CD14-positive monocyte (primary cell): ENCODE measurements around the gene LIMA1. TPM values are rescaled to one million over a fixed set of nuclear protein-coding genes. Genes with fewer than 3 reads are reported as not detected.

Experiments used
- DNase-seq, 3 donors: peaks; one replicate each; pipeline ENCODE4 v3.0.0-alpha.2; 2011 to 2022
- H2AFZ ChIP-seq: 2 replicates; pipeline ENCODE4 v1.6.0; 2012; ENCODE audit warnings: mild to moderate bottlenecking, low read depth, low read length, inconsistent platforms; ENCODE audit not compliant: insufficient read depth, poor library complexity, severe bottlenecking
- H3K27ac ChIP-seq, 2 donors: 1 replicate in 1 of 2; 2 replicates in 1 of 2; pipeline ENCODE4 v1.5.1; 2012 to 2013; ENCODE audit warnings: low read length in 2 of 2, control low read depth in 1 of 2, inconsistent platforms in 1 of 2, low read depth in 1 of 2, mild to moderate bottlenecking in 1 of 2
- H3K27me3 ChIP-seq, 2 donors: one replicate each; pipeline versions ENCODE4 v1.6.0 to v1.6.1; 2011 to 2013; ENCODE audit warnings: low read length in 2 of 2; ENCODE audit not compliant: control insufficient read depth in 2 of 2, insufficient read depth in 2 of 2
- H3K36me3 ChIP-seq, 2 donors: replicated peaks in 1 of 2; 1 replicate in 1 of 2; 2 replicates in 1 of 2; pipeline versions ENCODE4 v1.5.1 to v1.6.1; 2012 to 2013; ENCODE audit warnings: low read length in 2 of 2, control low read depth in 1 of 2, inconsistent platforms in 1 of 2, mild to moderate bottlenecking in 1 of 2; ENCODE audit not compliant: insufficient read depth in 2 of 2, control insufficient read depth in 1 of 2
- H3K4me1 ChIP-seq, 2 donors: 1 replicate in 1 of 2; 2 replicates in 1 of 2; pipeline versions ENCODE4 v1.5.1 to v1.6.1; 2012 to 2013; ENCODE audit warnings: low read length in 2 of 2, control low read depth in 1 of 2, inconsistent platforms in 1 of 2, mild to moderate bottlenecking in 1 of 2, moderate library complexity in 1 of 2; ENCODE audit not compliant: insufficient read depth in 2 of 2, control insufficient read depth in 1 of 2
- H3K4me2 ChIP-seq: replicated peaks from 2 replicates; pipeline ENCODE3; 2012; ENCODE audit warnings: low read length, moderate library complexity, mild to moderate bottlenecking; ENCODE audit not compliant: poor library complexity, severe bottlenecking; ENCODE audit errors: extremely low read depth
- H3K4me3 ChIP-seq, 3 experiments: fragments of 200-600 bp in 1 of 3; sonication (generic) in 1 of 3; replicated peaks in 1 of 3; 1 replicate in 2 of 3; 2 replicates in 1 of 3; pipeline ENCODE4 v1.5.1; 2011 to 2013; ENCODE audit warnings: low read length in 3 of 3, mild to moderate bottlenecking in 3 of 3, control low read depth in 2 of 3, low read depth in 2 of 3, inconsistent platforms in 1 of 3, moderate library complexity in 1 of 3
- H3K79me2 ChIP-seq: 2 replicates; pipeline ENCODE4 v1.6.0; 2012; ENCODE audit warnings: mild to moderate bottlenecking, control low read depth, inconsistent platforms, low read length, moderate library complexity; ENCODE audit not compliant: insufficient read depth
- H3K9ac ChIP-seq: 2 replicates; pipeline ENCODE4 v1.6.0; 2017; ENCODE audit warnings: low read length, mild to moderate bottlenecking; ENCODE audit not compliant: insufficient read depth, poor library complexity, severe bottlenecking
- H3K9me3 ChIP-seq, 2 donors: replicated peaks in 1 of 2; 1 replicate in 1 of 2; 2 replicates in 1 of 2; pipeline versions ENCODE4 v1.5.1 to v1.6.1; 2012 to 2013; ENCODE audit warnings: low read length in 2 of 2, control low read depth in 1 of 2; ENCODE audit not compliant: control insufficient read depth in 1 of 2, insufficient read depth in 1 of 2
- H4K20me1 ChIP-seq: 2 replicates; pipeline ENCODE4 v1.6.0; 2012; ENCODE audit warnings: mild to moderate bottlenecking, low read length, control low read depth, moderate library complexity; ENCODE audit not compliant: insufficient read depth
- H3K27ac Mint-ChIP-seq, 7 donors: one replicate each; pipeline ENCODE4 v1.8.0; 2020; ENCODE audit warnings: mild to moderate bottlenecking in 7 of 7, mixed read lengths in 7 of 7, moderate library complexity in 6 of 7, inconsistent platforms in 2 of 7
- H3K27me3 Mint-ChIP-seq, 3 donors: one replicate each; pipeline ENCODE4 v1.8.0; 2021 to 2022; ENCODE audit warnings: low read depth in 3 of 3, mild to moderate bottlenecking in 3 of 3, mixed read lengths in 3 of 3, moderate library complexity in 3 of 3, inconsistent platforms in 1 of 3
- H3K36me3 Mint-ChIP-seq, 2 donors: one replicate each; pipeline ENCODE4 v1.8.0; 2020; ENCODE audit warnings: mixed read lengths in 2 of 2, inconsistent platforms in 1 of 2, mild to moderate bottlenecking in 1 of 2
- H3K4me1 Mint-ChIP-seq: one replicate; pipeline ENCODE4 v1.8.0; 2020; ENCODE audit warnings: mild to moderate bottlenecking, mixed read lengths
- H3K4me3 Mint-ChIP-seq, 2 donors: one replicate each; pipeline ENCODE4 v1.8.0; 2020; ENCODE audit warnings: mild to moderate bottlenecking in 2 of 2, mixed read lengths in 2 of 2, moderate library complexity in 1 of 2
- H3K9me3 Mint-ChIP-seq, 7 donors: one replicate each; pipeline ENCODE4 v1.8.0; 2020 to 2022; ENCODE audit warnings: mixed read lengths in 7 of 7, mild to moderate bottlenecking in 6 of 7, moderate library complexity in 6 of 7, inconsistent platforms in 2 of 7
- WGBS: methylation state at CpG from one replicate; pipeline ENCODE4 v1.1.5; 2013; ENCODE audit warnings: missing lambda C conversion rate; ENCODE audit not compliant: insufficient coverage; 5-methylcytosine and 5-hydroxymethylcytosine counted together
- intact Hi-C, 2 donors: fragments of 100-400 bp; cut with micrococcal nuclease; formaldehyde crosslinking; loops; one replicate each; pipeline versions ENCODE4 v1.15.0 to v1.15.1; 2023
- polyA plus RNA-seq, 3 donors: library from polyadenylated mRNA; depleted of rRNA in 1 of 3; unstranded in 2 of 3; stranded (reverse) in 1 of 3; fragments of 300-500 nt in 2 of 3; fragments of >200 nt in 1 of 3; fragmentation: Illumina TruSeq in 2 of 3; gene quantifications; 1 replicate in 2 of 3; 2 replicates in 1 of 3; pipeline ENCODE4 v1.2.3, GENCODE V29; 2012 to 2021
- TF ChIP-seq, protein P1 (sequence below): fragments of 200-600 bp; IDR thresholded peaks from one replicate; pipeline ENCODE4 v1.8.0; 2022; ENCODE audit warnings: antibody characterized with exemption, mild to moderate bottlenecking

LIMA1 gene
- polyA plus RNA-seq, 3 donors, result 0.24 to 0.62 (median 0.51) TPM

DNA sequence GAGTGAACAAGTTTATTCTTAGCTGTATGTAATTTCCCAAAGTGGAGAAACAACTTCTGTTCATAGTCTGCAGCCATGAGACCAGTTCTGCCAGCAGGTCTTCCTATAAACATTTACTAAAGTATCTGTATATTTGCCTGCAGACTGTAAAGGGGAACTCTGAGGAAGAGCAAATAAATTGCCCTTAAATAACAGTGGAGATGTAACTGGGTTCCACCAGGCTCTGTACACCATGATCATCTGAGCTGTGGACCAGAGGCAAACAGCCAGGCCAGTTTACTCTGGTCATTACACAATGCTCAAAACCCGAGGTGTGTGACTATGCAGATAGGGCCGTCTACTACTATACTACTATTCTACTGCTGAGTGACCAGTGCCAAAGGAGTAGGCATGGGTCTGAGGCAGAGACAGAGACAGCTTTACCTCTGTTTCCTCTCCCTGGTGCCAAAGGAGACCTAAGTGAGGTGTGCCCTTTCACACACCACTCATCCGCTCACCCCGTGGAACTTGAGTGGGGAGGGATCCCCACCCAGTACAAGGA, 95.0 kb downstream of the LIMA1 start:
- whole genome bisulfite sequencing, result no CpG with 5 or more reads among the region's 4 CpGs
- H3K79me2 ChIP-seq, result no peaks in the 10 kb centered on the region
- Mint-ChIP-seq H3K4me1 (no peaks in the 10 kb centered on the region), H3K36me3 (peaks cover 3 to 4% of the 10 kb centered on the region in 2 donors), H3K9me3 (peaks cover 0 to 2% (median 0%) of the 10 kb centered on the region in 7 donors), H3K27me3 (peaks cover 0 to 1% (median 0%) of the 10 kb centered on the region in 3 donors), H3K4me3 (no peak overlapping the region), H3K27ac (peak overlapping the region in 2 of 7 donors; percentile 46 to 61)
- intact Hi-C loops, result no loop called here
- H3K9ac ChIP-seq, result no peak overlapping the region
- no peaks in the 10 kb centered on the region for H3K9me3 ChIP-seq
- no peaks in the 10 kb centered on the region for H3K27me3 ChIP-seq
- TF ChIP-seq, protein P1, sequence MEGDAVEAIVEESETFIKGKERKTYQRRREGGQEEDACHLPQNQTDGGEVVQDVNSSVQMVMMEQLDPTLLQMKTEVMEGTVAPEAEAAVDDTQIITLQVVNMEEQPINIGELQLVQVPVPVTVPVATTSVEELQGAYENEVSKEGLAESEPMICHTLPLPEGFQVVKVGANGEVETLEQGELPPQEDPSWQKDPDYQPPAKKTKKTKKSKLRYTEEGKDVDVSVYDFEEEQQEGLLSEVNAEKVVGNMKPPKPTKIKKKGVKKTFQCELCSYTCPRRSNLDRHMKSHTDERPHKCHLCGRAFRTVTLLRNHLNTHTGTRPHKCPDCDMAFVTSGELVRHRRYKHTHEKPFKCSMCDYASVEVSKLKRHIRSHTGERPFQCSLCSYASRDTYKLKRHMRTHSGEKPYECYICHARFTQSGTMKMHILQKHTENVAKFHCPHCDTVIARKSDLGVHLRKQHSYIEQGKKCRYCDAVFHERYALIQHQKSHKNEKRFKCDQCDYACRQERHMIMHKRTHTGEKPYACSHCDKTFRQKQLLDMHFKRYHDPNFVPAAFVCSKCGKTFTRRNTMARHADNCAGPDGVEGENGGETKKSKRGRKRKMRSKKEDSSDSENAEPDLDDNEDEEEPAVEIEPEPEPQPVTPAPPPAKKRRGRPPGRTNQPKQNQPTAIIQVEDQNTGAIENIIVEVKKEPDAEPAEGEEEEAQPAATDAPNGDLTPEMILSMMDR, result no peak
- no peak overlapping the region for H3K27ac ChIP-seq
- H3K36me3 ChIP-seq, result no peaks in the 10 kb centered on the region
- H4K20me1 ChIP-seq, result no peaks in the 10 kb centered on the region
- no peak overlapping the region for H2AFZ ChIP-seq
- H3K4me1 ChIP-seq, result no peaks in the 10 kb centered on the region
- H3K4me3 ChIP-seq, result no peak overlapping the region
- H3K4me2 ChIP-seq, result no peak overlapping the region
- no peak for DNase-seq

DNA sequence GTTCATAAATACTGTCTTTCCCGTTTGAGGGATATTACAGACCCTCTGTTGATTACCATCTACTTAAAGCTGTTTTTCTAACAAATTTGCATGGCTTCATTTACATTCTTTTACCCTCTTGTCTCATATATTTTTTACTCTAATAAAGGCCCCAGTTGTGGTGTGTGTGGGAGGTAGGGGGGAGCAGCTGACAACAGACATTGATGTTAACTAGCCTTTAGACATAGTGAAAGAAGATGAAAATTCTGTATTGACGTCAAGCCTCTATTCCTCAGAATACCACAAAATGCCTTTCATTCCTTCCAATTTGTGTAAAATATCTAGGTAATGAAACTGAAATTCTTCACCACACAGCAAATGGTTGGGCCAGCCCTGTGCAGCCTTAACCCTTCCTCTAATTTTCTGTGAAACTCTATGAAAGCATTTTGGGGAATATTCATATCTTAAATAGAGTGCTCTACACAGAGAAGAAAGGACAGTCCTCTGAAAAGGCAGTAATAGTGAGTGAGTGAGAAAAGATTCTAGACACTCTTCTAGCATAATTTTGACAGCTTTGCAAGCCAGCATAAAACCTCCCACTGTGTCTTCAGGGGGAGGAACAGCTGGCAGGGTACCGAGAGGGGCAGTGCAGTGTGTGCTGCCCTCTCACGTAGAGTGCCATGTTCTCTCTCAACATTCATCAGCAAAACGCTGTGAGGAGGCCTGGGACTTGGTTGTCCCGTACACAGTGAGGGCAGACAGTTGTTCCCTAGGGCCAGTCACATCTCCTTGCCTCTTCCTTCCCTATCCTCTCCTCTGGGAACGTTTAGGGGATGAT, 96.0 kb downstream of the LIMA1 start:
- TF ChIP-seq, protein P1, result no peak
- Histone ChIP-seq H2AFZ (no peak overlapping the region), H3K4me3 (no peak overlapping the region), H3K4me1 (no peaks in the 10 kb centered on the region), H3K36me3 (no peaks in the 10 kb centered on the region), H3K9me3 (no peaks in the 10 kb centered on the region), H4K20me1 (no peaks in the 10 kb centered on the region), H3K79me2 (no peaks in the 10 kb centered on the region), H3K9ac (no peak overlapping the region), H3K27me3 (no peaks in the 10 kb centered on the region), H3K4me2 (no peak overlapping the region), H3K27ac (no peak overlapping the region)
- Mint-ChIP-seq H3K27me3 (peaks cover 0 to 1% (median 0%) of the 10 kb centered on the region in 3 donors), H3K4me1 (no peaks in the 10 kb centered on the region), H3K4me3 (no peak overlapping the region), H3K9me3 (peaks cover 0 to 2% (median 0%) of the 10 kb centered on the region in 7 donors), H3K27ac (no peak overlapping the region), H3K36me3 (peaks cover 3% of the 10 kb centered on the region in 2 donors)
- DNase-seq, result no peak
- no CpG with 5 or more reads among the region's 7 CpGs for WGBS
- intact Hi-C loops, result no loop called here
